Skeletal muscle satellite cell (primary cell): Measurements from ENCODE around the gene ABTB1.

ENCODE experiments used
- H3K27me3 ChIP-seq: 2 replicates; pipeline ENCODE4 v1.7.0; 2013; ENCODE audit warnings: low read length; ENCODE audit not compliant: control insufficient read depth, insufficient read depth
- H3K36me3 ChIP-seq: 2 replicates; pipeline ENCODE4 v1.7.0; 2013; ENCODE audit warnings: mild to moderate bottlenecking, control low read depth, low read length; ENCODE audit not compliant: insufficient read depth
- H3K4me1 ChIP-seq: 2 replicates; pipeline ENCODE4 v1.7.0; 2013; ENCODE audit warnings: low read length; ENCODE audit not compliant: control insufficient read depth, insufficient read depth
- H3K4me2 ChIP-seq: 2 replicates; pipeline ENCODE4 v1.7.0; 2013; ENCODE audit warnings: mild to moderate bottlenecking, low read length
- H3K4me3 ChIP-seq: 2 replicates; pipeline ENCODE4 v1.7.0; 2013; ENCODE audit warnings: low read length
- H3K9ac ChIP-seq: 2 replicates; pipeline ENCODE4 v1.7.0; 2013; ENCODE audit warnings: mild to moderate bottlenecking, low read depth, low read length, moderate library complexity
- H3K9me3 ChIP-seq: replicated peaks from 2 replicates; pipeline ENCODE4 v1.7.0; 2013; ENCODE audit warnings: mild to moderate bottlenecking, control low read depth, low read length

ABTB1 gene

DNA sequence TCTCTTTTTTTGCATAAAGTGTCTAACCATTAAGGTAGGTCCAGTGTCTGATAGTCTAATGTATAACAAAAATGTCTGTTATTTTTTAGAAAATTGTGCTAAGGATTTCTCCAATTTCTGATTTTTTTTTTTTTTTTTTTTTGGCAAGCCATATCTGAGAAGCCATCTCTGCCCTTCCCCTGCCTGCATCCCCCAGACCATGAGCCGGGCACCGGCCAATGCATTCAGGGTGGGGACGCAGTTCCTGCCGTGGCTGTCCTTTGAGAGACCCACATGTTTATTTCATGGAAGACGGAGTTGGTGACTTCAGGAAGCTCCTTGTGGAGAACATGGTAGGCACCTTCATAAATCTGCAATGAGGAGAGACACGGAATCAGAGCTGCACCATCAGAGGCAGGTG lies 19.2 kb downstream of the ABTB1 start:
- Histone ChIP-seq H3K4me1 (peaks cover 51% of the 10 kb centered on the region), H3K4me3 (no peak overlapping the region), H3K9ac (no peak overlapping the region), H3K4me2 (no peak overlapping the region), H3K9me3 (no peaks in the 10 kb centered on the region), H3K36me3 (peaks cover 19% of the 10 kb centered on the region), H3K27me3 (no peaks in the 10 kb centered on the region)

DNA sequence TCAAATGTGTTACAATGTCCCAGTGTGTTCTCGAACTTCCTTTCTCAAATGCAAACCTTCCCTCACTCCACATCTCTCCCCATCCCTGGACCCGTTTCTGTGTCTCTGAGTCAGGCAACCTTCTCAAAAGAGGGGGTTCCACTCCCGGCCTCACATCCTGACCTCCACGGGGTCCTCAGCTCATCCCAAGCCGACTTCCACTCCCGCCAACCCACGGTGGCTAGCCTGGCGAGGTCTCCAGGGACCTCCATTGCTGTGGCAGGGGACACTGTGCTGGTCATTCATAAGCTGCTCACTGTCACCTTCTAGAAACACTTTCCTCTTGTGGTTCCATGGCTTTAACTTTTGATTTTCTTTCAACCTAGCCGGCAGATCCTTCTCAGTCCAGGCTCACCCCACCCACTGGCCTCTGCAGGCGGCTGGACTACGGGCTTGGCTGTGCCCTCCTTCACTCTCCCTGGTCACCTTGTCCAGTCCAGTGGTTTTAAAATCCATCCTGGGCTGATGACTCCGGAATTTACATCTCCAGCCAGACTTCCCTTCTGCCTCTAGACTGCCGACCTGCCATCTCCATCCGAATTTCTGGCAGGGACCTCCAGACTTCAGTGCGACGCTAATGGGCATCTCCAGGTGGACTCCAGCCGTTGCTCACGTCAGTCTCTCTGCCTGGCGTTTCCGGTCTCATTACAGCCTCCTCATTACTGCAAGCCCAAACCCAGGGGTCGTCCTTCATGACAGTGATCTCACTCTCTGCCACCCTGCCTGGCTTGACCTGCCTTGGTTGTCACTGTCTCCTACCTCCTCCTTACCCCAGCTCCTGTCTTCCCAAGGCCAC lies 20.0 kb downstream of the ABTB1 start:
- Histone ChIP-seq H3K4me3 (no peak overlapping the region), H3K9me3 (no peaks in the 10 kb centered on the region), H3K27me3 (no peaks in the 10 kb centered on the region), H3K36me3 (peaks cover 19% of the 10 kb centered on the region), H3K9ac (no peak overlapping the region), H3K4me1 (peaks cover 59% of the 10 kb centered on the region), H3K4me2 (no peak overlapping the region)

DNA sequence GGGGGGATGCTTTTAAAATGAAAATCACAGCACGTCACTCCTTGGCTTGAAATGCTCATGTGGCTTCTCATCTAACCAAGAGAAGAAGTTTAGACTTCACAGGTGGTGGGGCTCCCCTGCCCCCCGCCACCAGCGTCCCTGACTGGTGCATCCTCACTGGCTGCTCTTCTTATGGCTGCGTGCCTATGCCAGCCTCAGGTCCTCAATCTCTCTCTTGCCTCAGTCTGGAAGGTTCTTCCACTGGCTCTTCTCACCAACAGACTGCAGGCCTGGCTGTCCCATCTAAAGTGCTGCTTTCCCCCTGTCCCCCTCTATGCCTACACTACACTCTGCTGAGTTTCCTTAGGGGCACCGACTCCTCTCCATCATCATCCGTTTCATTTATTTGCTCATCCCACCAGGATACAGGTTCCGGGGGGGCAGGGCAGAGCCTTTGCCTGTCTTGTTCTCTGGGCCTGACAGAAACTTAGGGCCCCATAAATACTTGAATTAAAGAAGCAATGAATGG lies 20.6 kb downstream of the ABTB1 start:
- Histone ChIP-seq H3K4me3 (no peak overlapping the region), H3K36me3 (peaks cover 19% of the 10 kb centered on the region), H3K9ac (no peak overlapping the region), H3K4me2 (no peak overlapping the region), H3K9me3 (no peaks in the 10 kb centered on the region), H3K27me3 (no peaks in the 10 kb centered on the region), H3K4me1 (peaks cover 60% of the 10 kb centered on the region)

DNA sequence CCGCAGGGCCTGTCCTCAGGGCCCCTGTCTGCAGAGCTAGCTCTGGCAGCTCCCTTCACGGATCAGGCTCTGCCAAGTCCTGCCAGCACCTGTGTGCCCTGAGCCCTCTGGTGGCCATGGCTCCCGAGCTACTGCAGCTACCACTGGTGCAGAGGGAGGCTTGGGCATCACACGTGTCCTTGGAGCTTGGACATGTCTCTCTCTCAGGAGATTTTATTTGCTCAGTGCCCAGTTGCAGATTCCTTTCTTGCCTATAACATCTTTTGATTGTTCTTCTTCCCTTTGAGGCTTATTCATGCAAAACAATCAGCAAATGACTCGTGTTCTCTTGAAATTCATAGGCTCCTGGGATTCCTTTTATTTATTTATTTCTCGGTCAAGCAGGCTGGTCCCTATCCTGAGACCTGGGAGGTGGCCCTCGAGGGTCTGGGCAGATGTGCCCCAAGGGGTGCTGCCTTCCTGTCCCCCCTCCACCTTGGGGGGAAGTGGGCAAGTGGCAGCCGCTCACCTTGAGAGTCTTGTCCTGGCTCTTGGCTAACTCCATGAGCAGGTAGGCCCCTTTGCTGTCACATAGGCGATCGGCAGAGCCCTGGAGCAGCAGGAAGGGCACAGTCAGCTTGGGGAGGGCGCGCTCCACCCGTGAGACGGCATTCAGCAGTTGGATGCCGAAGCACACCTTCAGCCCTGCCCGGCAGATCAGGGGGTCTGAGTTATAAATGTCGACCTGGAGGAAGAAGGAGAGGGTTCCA lies 21.9 kb downstream of the ABTB1 start:
- H3K4me2 ChIP-seq, result no peak overlapping the region
- peaks cover 60% of the 10 kb centered on the region for H3K4me1 ChIP-seq
- H3K36me3 ChIP-seq, result peaks cover 19% of the 10 kb centered on the region
- H3K9ac ChIP-seq, result no peak overlapping the region
- no peak overlapping the region for H3K4me3 ChIP-seq
- H3K27me3 ChIP-seq, result no peaks in the 10 kb centered on the region
- H3K9me3 ChIP-seq, result no peaks in the 10 kb centered on the region

DNA sequence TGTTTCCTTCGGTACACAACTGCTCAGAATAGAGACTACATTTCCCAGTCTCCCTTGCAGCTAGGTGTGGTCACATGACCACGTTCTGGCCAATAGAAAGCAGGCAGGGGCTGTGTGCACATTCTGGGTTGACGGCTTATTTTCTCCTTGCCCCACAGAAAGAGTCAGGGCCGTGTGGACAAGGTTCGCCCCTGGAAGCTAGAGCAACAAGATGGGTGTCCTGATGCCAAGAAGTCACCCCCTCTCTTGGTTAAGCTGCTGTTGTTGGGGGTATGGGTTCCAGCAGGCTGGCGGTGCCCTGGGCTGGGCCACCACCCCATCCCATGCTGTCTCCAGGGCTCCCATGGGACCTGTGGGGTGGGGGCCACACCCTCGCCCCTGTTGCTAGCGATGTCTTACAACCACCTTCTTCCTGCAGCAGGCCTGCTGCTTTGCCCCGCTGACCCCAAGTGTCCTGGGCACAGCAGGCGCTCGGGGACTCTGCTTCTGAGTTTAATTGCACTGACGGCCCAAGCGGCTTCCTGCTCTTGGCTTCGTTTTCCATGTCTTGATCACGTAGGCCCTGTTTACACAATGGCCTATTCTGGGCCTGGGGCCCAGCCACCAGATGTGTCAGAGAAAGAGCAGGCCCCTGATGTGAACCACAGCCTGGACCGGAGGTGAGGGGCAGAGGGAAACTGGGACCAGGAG lies 24.9 kb downstream of the ABTB1 start:
- Histone ChIP-seq H3K4me1 (peaks cover 51% of the 10 kb centered on the region), H3K27me3 (no peaks in the 10 kb centered on the region), H3K4me2 (peak overlapping the region; percentile 70), H3K4me3 (peak overlapping the region; percentile 49), H3K36me3 (peaks cover 11% of the 10 kb centered on the region), H3K9ac (peak overlapping the region; percentile 61), H3K9me3 (no peaks in the 10 kb centered on the region)

DNA sequence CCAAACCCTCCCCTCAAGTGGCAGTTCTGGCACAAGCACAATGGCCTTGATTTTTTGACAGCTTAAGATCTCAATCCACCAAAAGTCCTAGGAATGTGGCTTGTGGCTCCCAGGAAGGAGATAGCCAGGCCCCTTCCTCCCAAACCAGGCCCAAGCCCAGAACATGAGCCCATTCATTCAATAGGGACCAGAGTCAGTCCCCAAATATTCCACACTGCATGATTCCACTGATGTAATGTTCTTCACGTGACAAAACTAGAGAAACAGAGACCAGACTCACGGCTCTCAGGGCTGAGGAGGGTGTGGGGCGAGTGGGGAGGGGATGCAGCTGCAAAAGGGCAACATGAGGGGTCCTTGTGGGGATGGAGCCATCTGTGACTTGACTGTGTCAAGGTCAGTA lies 25.5 kb downstream of the ABTB1 start:
- Histone ChIP-seq H3K9ac (peak overlapping the region; percentile 61), H3K4me3 (no peak overlapping the region), H3K9me3 (no peaks in the 10 kb centered on the region), H3K4me1 (peaks cover 51% of the 10 kb centered on the region), H3K36me3 (peaks cover 9% of the 10 kb centered on the region), H3K27me3 (no peaks in the 10 kb centered on the region), H3K4me2 (peak overlapping the region; percentile 70)

DNA sequence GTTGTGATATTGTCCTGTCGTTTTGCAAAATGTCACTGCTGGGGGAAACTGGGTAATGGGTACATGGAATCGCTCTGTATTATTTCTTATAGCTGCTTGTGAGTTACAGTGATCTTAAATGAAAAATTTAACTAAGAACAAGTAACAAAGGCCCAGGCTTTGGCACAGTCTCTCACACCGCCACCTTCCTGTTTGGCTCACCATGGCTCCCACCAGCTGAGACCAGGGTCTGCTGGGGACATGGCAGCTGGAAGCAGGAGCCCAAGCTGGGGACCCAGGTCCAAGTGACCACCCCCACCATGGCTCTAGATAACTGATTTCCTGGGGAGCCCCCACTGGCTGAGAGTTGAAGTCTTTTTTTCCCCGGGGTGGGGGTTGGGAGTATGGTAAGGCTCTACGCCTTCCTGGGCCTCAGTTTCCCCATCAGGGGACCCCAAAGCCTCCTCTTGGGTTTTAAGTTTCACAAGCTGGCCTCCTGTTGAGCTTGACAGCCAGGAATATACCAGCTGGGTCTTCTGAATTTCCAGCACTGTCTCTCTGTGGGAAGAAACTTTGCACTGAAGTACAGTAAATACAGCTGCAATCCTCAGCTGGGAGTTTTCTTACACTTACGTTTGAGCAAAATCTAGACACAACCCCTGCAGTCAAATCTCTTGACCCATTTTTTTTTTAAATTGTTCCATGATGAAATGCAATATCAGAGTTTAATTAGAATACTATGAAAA lies 26.1 kb downstream of the ABTB1 start:
- Histone ChIP-seq H3K4me3 (no peak overlapping the region), H3K9me3 (no peaks in the 10 kb centered on the region), H3K27me3 (no peaks in the 10 kb centered on the region), H3K4me1 (peaks cover 51% of the 10 kb centered on the region), H3K4me2 (no peak overlapping the region), H3K36me3 (peaks cover 4% of the 10 kb centered on the region), H3K9ac (peak overlapping the region; percentile 61)

DNA sequence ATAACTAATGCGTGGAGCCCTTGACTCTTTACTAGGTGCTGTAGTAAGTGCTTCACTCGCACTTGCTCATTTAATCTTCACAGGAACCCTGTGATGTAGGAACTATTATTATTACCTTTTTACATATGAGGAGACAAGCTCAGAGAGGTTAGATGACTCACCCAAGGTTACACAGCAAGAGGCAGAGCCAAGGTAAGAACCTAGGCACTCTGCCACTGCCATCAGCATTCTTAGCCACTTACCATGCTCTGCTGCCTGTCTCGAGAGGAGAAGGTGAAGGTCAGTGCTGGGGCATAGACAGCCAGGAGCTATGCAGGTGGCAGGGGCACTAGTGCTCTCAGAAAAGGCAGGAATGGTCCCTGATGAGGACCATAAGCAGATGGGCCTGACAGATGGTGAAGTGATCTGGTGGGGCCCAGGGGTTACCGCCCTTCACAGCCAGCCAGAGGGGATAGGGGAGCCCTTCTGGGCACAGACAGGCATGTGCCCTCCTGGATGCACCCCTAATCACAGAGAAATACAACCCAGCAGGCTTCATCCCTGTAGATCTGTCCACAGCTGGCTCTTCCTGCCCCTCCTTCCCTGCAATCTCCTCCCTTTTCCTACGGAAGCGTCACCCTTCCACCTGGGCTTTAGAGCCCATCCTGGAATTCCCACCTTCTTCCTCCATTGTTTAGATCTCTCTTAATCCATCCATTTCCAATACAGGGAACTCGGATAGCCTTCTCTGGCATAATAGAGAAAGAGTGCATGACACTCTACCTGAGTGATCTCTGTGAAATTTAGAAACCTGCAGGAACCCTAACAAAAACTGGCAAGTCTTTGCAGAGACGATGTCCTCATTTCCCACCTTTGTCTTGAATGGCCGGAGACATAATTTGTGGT lies 26.9 kb downstream of the ABTB1 start:
- peaks cover 51% of the 10 kb centered on the region for H3K4me1 ChIP-seq
- no peak overlapping the region for H3K4me3 ChIP-seq
- peaks cover 4% of the 10 kb centered on the region for H3K36me3 ChIP-seq
- H3K9ac ChIP-seq, result no peak overlapping the region
- no peak overlapping the region for H3K4me2 ChIP-seq
- no peaks in the 10 kb centered on the region for H3K27me3 ChIP-seq
- H3K9me3 ChIP-seq, result no peaks in the 10 kb centered on the region

DNA sequence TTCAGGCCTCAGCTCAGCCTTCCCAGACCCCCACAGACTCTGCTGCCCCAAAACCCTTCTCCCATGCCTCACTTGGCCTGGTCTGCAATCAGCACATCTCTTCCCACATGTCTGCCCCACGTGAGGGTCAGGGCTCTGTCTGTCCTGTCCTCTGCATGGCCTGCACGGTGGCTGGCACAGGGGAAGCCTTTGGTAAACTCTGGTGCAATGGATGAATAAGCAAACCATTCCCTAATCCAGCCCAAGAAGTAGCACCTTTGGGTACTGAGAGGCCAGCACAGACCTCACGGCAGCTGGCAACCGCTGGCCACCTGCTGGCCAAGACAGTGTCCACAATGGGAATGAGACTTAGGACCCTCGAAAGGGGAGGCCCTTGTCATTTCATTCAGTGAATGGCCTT lies 27.7 kb downstream of the ABTB1 start:
- peaks cover 51% of the 10 kb centered on the region for H3K4me1 ChIP-seq

DNA sequence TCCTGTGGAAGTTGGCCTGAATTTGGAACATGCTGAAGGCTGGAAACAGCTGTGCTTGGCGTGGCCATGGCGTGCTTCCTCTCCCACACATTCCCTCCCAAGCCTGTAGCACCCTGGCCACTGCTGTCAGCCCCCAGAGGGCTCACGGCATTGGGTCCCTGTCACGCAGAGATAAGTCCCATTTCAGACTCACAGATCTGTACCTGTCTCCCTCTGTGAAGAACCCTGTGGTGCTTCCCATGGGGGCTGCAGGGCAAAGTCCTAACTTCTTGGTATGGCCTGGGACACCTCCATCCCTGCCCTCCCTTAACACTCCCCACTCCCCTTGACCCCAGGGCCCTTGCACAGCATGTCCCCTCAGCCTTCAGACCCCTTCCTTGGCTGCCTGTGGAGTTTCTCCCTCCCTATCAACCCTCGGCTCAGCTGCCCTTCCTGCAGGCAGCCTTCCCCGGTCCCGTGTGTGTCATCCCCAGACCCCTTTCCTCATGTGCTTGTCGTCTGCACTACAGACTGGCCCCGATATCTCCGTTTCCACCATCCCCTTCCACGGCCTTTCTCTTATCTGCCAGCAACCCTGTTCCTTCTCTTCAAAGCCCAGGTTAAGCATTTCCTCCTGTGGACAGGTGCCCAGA lies 28.6 kb downstream of the ABTB1 start:
- Histone ChIP-seq H3K9ac (no peak overlapping the region), H3K9me3 (no peaks in the 10 kb centered on the region), H3K4me3 (no peak overlapping the region), H3K4me1 (peaks cover 45% of the 10 kb centered on the region), H3K36me3 (peaks cover 4% of the 10 kb centered on the region), H3K27me3 (no peaks in the 10 kb centered on the region), H3K4me2 (no peak overlapping the region)

More for the DNA sequence above, 27.7 kb downstream of the ABTB1 start:
- H3K9me3 ChIP-seq, result no peaks in the 10 kb centered on the region
- H3K36me3 ChIP-seq, result peaks cover 4% of the 10 kb centered on the region
- H3K4me2 ChIP-seq, result no peak overlapping the region
- no peak overlapping the region for H3K4me3 ChIP-seq
- H3K9ac ChIP-seq, result no peak overlapping the region
- no peaks in the 10 kb centered on the region for H3K27me3 ChIP-seq
